SU-DHL-6 (cell line): ENCODE measurements around the gene SVIL.

Source experiments
- CTCF ChIP-seq: fragments of 200-600 bp; sonication (generic); IDR thresholded peaks from one replicate; pipeline ENCODE4 v1.5.1; 2017; ENCODE audit warnings: antibody characterized with exemption, mild to moderate bottlenecking, low read length, moderate library complexity; ENCODE audit not compliant: insufficient read depth, poor library complexity, severe bottlenecking
- EZH2phosphoT487 ChIP-seq: fragments of 200-600 bp; sonication (generic), shearing (Covaris generic); conservative IDR thresholded peaks from 2 replicates; pipeline ENCODE4 v1.6.1; 2018; ENCODE audit warnings: mild to moderate bottlenecking, antibody characterized with exemption, low read length, moderate library complexity, mixed read lengths

- TF ChIP-seq CTCF (no peak), EZH2phosphoT487 (no peak)
Measured at GRCh38 chr10:29434111-29434510, 200.7 kb downstream of the SVIL start.
